ENCODE results near the gene PLXDC1.
"Not testable (repeated sequence)": the region's sequence is repeated elsewhere in the genome, so short reads cannot be mapped to it uniquely, and the experiment has no call there.

PLXDC1 gene

DNA sequence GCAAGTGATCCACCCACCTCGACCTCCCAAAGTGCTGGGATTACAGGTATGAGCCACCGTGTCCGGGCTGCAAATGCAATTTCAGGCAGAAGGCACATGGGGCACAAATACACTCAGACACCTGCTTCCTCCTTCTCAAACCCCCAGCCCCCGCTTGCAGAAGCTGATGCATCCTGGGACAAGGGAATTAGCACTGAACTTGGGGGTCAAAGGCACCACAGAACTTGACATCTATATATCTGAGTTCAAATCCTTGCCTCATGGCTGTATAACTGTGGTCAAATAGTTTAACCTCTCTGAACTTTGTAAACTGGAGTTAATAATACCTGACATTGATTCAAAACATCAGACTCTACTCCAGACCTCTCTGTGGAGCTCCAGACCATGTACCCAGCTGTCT, 18.7 kb upstream of the PLXDC1 start:
- TF ChIP-seq, protein P1, sequence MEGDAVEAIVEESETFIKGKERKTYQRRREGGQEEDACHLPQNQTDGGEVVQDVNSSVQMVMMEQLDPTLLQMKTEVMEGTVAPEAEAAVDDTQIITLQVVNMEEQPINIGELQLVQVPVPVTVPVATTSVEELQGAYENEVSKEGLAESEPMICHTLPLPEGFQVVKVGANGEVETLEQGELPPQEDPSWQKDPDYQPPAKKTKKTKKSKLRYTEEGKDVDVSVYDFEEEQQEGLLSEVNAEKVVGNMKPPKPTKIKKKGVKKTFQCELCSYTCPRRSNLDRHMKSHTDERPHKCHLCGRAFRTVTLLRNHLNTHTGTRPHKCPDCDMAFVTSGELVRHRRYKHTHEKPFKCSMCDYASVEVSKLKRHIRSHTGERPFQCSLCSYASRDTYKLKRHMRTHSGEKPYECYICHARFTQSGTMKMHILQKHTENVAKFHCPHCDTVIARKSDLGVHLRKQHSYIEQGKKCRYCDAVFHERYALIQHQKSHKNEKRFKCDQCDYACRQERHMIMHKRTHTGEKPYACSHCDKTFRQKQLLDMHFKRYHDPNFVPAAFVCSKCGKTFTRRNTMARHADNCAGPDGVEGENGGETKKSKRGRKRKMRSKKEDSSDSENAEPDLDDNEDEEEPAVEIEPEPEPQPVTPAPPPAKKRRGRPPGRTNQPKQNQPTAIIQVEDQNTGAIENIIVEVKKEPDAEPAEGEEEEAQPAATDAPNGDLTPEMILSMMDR (IDR thresholded peaks at IDR 0.05), result no peak
- no peak for TF ChIP-seq ZFX (IDR thresholded peaks at IDR 0.05; ENCODE audit: borderline replicate concordance)
- H3K27ac ChIP-seq, result no peak overlapping the region

- TF ChIP-seq, protein P1 (IDR thresholded peaks at IDR 0.05), result no peak
- TF ChIP-seq ZFX (IDR thresholded peaks at IDR 0.05; ENCODE audit: borderline replicate concordance), result no peak
- no peak overlapping the region for H3K27ac ChIP-seq
Observed at GRCh38 chr17:39169518-39169917, 18.1 kb upstream of the PLXDC1 start.

DNA sequence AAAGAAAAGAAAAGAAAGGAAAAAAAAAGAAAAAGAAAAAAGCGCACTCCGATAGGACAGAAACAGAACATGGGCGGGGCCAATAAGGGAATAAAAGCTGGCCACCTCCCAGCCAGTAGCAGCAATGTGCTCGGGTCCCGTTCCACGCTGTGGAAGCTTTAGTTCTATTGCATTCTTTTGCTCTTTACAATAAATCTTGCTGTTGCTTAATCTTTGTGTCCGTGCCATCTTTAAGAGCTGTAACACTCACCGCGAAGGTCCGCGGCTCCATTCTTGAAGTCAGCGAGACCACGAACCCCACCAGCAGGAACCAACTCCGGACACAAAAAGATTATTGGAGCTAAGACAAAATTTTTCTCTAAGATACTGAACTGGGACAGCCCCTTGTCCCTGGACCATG, 17.7 kb upstream of the PLXDC1 start:
- TF ChIP-seq ZFX (IDR thresholded peaks at IDR 0.05; ENCODE audit: borderline replicate concordance), result no peak
- TF ChIP-seq, protein P1 (IDR thresholded peaks at IDR 0.05), result no peak
- no peak overlapping the region for H3K27ac ChIP-seq

DNA sequence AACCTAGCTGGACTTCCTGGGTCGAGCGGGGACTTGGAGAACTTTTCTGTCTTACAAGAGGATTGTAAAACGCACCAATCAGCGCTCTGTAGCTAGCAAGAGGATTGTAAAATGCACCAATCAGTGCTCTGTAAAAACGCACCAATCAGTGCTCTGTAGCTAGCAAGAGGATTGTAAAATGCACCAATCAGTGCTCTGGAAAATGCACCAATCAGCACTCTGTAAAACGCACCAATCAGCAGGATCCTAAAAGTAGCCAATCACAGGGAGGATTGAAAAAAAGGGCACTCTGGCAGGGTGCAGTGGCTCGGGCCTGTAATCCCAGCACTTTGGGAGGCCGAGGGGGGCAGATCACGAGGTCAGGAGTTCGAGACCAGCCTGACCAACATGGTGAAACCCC, 17.1 kb upstream of the PLXDC1 start:
- not testable (repeated sequence) for H3K27ac ChIP-seq

DNA sequence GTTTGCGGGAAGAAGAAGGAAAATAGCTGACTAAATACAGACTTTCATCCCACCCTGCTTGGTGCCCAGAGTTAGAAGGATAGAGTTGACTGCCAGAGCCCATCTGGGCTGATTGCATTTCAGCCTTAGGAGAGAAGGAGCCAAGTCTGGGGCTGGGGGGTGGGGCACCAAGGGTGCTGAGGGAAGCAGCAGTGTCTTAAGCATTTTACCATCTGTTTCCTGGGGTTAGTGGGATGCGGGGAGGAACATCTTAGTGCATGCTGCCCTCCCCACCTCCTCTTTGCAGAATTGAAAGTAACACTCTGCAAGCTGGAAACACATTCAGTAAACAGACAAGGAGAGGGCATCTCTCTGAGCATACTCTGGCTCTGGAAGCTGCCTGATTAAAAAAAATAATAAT, 16.0 kb upstream of the PLXDC1 start:
- H3K27ac ChIP-seq, result no peak overlapping the region
- TF ChIP-seq ZFX (IDR thresholded peaks at IDR 0.05; ENCODE audit: borderline replicate concordance), result no peak
- TF ChIP-seq, protein P1 (IDR thresholded peaks at IDR 0.05), result no peak

DNA sequence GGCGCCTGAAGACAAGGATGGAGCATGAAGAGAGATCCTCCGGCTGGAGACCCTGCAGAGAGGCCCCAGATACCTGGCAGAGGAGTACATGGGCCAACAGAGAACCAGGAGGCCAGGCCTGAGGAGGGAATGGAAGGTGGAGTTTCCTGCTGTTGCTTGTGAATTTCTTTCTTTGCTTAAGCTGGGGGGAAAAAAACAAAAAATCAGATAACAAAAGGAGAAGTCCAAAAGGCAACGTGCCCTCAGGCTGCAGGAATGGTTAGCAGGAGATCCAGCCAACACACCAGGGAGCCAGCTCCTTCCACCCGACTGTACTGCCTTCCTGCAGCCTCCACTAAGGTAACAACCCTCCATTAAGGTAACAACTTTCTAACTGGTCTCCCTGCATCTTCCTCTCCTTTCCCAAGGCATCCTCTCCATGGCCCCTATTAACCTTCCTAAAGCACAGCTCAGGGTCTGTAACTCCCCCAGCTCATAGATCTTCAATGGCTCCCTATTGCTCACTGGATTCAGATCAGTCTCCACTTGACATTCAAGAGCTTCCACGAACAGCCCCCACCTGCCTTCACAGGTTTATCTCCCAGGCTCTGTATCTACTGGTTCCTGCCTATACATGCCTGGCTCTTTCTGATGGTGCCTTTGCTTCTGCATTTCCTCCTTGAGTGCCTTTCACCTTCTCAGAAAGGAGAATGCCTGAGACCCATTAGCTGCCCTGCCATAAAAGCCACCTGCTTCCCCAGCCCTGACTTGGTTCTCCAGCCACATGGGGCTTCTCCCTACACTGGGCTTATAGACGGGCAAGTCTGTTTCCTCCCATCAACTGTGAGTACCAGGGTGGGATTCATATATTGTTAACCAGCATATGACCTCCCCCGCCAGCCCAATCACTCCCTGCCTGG, 15.2 kb upstream of the PLXDC1 start:
- no peak overlapping the region for H3K27ac ChIP-seq
- TF ChIP-seq, protein P1 (IDR thresholded peaks at IDR 0.05), result no peak
- TF ChIP-seq ZFX (IDR thresholded peaks at IDR 0.05; ENCODE audit: borderline replicate concordance), result no peak

- TF ChIP-seq, protein P1 (IDR thresholded peaks at IDR 0.05), result no peak
- TF ChIP-seq ZFX (IDR thresholded peaks at IDR 0.05; ENCODE audit: borderline replicate concordance), result no peak
- H3K27ac ChIP-seq, result no peak within 1 kb of the TSS
Observed at GRCh38 chr17:39165841-39166349, 14.5 kb upstream of the PLXDC1 start, which contains the start of gene ARL5C. ARL5C (minus strand) TSS chr17:39166161; CDS start chr17:39165760, 401 bp downstream.
